Right forelimb (tissue), 1 donor: ENCODE data around the gene IFI6.
"Not testable (repeated sequence)": the region's sequence is repeated elsewhere in the genome, so short reads cannot be mapped to it uniquely, and the experiment has no call there.

Experiments
- DNase-seq: peaks from one replicate; pipeline ENCODE4 v3.0.0-alpha.2; 2018

IFI6 gene

GRCh38 chr1:27626031-27626935 is 45.7 kb downstream of the IFI6 start:
- DNase-seq: no peak

GRCh38 chr1:27624467-27625178 is 47.4 kb downstream of the IFI6 start:
- DNase-seq: no peak

- no peak for DNase-seq
Observed at GRCh38 chr1:27623327-27624212, 48.4 kb downstream of the IFI6 start.

GRCh38 chr1:27622828-27623227 is 49.2 kb downstream of the IFI6 start:
- no peak for DNase-seq

GRCh38 chr1:27621051-27621920 is 50.7 kb downstream of the IFI6 start:
- DNase-seq: no peak

GRCh38 chr1:27619782-27620438 is 52.1 kb downstream of the IFI6 start:
- not testable (repeated sequence) for DNase-seq

- DNase-seq: no peak
Observed at GRCh38 chr1:27618341-27619082, 53.5 kb downstream of the IFI6 start.

GRCh38 chr1:27617420-27617819 is 54.6 kb downstream of the IFI6 start:
- DNase-seq: no peak

GRCh38 chr1:27616441-27616840 is 55.6 kb downstream of the IFI6 start:
- no peak for DNase-seq
